Middle frontal gyrus (tissue), 1 donor: ENCODE results near the gene AGTPBP1.
"Not testable (repeated sequence)": the region's sequence is repeated elsewhere in the genome, so short reads cannot be mapped to it uniquely, and the experiment has no call there.

ENCODE experiments used
- DNase-seq: peaks from one replicate; pipeline ENCODE4 v3.0.0-alpha.2; 2015; ENCODE audit warnings: low spot score; ENCODE audit errors: extremely low spot score

Gene AGTPBP1

GRCh38 chr9:85717818-85718217, 23.9 kb downstream of the AGTPBP1 start:
- not testable (repeated sequence) for DNase-seq

GRCh38 chr9:85717220-85717619, 24.5 kb downstream of the AGTPBP1 start:
- no peak for DNase-seq

- DNase-seq, result no peak
These were observed 25.5 kb downstream of the AGTPBP1 start for GRCh38 chr9:85716031-85716877.

- no peak for DNase-seq
These were observed 26.2 kb downstream of the AGTPBP1 start for GRCh38 chr9:85715587-85715986.

- DNase-seq, result no peak
These were observed 27.9 kb downstream of the AGTPBP1 start for GRCh38 chr9:85713897-85714296.

- DNase-seq, result no peak
These were observed 37.0 kb downstream of the AGTPBP1 start for GRCh38 chr9:85704744-85705143.

- no peak for DNase-seq
These were observed 38.4 kb downstream of the AGTPBP1 start for GRCh38 chr9:85703398-85703797.

GRCh38 chr9:85702726-85703289, 38.9 kb downstream of the AGTPBP1 start:
- DNase-seq, result no peak

- no peak for DNase-seq
These were observed 39.6 kb downstream of the AGTPBP1 start for GRCh38 chr9:85702191-85702590.

- no peak for DNase-seq
These were observed 41.4 kb downstream of the AGTPBP1 start for GRCh38 chr9:85700330-85700729.

- no peak for DNase-seq
These were observed 53.4 kb downstream of the AGTPBP1 start for GRCh38 chr9:85688361-85688760.

- DNase-seq, result no peak
These were observed 56.7 kb downstream of the AGTPBP1 start for GRCh38 chr9:85685081-85685480.

- no peak for DNase-seq
These were observed 65.0 kb downstream of the AGTPBP1 start for GRCh38 chr9:85676790-85677189.

GRCh38 chr9:85667374-85667773, 74.4 kb downstream of the AGTPBP1 start:
- DNase-seq, result no peak

GRCh38 chr9:85666086-85666485, 75.7 kb downstream of the AGTPBP1 start:
- no peak for DNase-seq

- DNase-seq, result no peak
These were observed 79.2 kb downstream of the AGTPBP1 start for GRCh38 chr9:85662573-85662972.

- no peak for DNase-seq
These were observed 83.0 kb downstream of the AGTPBP1 start for GRCh38 chr9:85658716-85659115.

- no peak for DNase-seq
These were observed 88.6 kb downstream of the AGTPBP1 start for GRCh38 chr9:85653153-85653552.

GRCh38 chr9:85647571-85647970, 94.2 kb downstream of the AGTPBP1 start:
- DNase-seq, result no peak

- no peak for DNase-seq
These were observed 95.7 kb downstream of the AGTPBP1 start for GRCh38 chr9:85645909-85646627.

- DNase-seq, result no peak
These were observed 101.3 kb downstream of the AGTPBP1 start for GRCh38 chr9:85640425-85640824.

- DNase-seq, result no peak
These were observed 102.0 kb downstream of the AGTPBP1 start for GRCh38 chr9:85639675-85640186.
